ENCODE data around the gene IRF6. TPM values are rescaled to one million over a fixed set of nuclear protein-coding genes. Genes with fewer than 3 reads are reported as not detected.

IRF6 gene
- 0.15 to 0.18 TPM (median 0.18 TPM) in 5 replicates for total RNA-seq (2022; extraction: Qiagen RNA extraction)

GRCh38 chr1:209805875-209806760 is at the start of gene IRF6:
Gene IRF6, minus strand, starts transcription at chr1:209806142. Its CDS starts 4,729 bp downstream, at chr1:209801413.

GRCh38 chr1:209827384-209828262 is 21.7 kb upstream of the IRF6 start, which contains the start of gene UTP25:
Gene UTP25, plus strand, starts transcription at chr1:209827972. Its CDS starts 92 bp downstream, at chr1:209828064.

GRCh38 chr1:209784265-209785169 is 21.4 kb downstream of the IRF6 start, which contains the start of gene C1orf74:
Gene C1orf74, minus strand, starts transcription at chr1:209784559. Its CDS starts 925 bp downstream, at chr1:209783634.

GRCh38 chr1:209755926-209756614 is 49.9 kb downstream of the IRF6 start, which contains the start of gene TRAF3IP3:
Gene TRAF3IP3, plus strand, starts transcription at chr1:209756053. Its CDS starts 3,987 bp downstream, at chr1:209760040.

Other genes starting within 250 kb of the IRF6 start
- gene CAMK1G, start 222.4 kb downstream of the IRF6 start, total RNA-seq (2022; extraction: Qiagen RNA extraction): 0.25 to 0.38 TPM (median 0.28 TPM) in 5 replicates
- 18.6 to 23.5 TPM (median 21.0 TPM) in 5 replicates for gene LAMB3, start 153.7 kb downstream of the IRF6 start, total RNA-seq (2022; extraction: Qiagen RNA extraction)
- 3.8 to 4.6 TPM (median 4.0 TPM) in 5 replicates for gene G0S2, start 130.7 kb downstream of the IRF6 start, total RNA-seq (2022; extraction: Qiagen RNA extraction)
- gene HSD11B1, start 101.3 kb downstream of the IRF6 start, total RNA-seq (2022; extraction: Qiagen RNA extraction): 0.09 to 0.60 TPM (median 0.47 TPM) in 5 replicates
- not detected in 5 replicates for gene TRAF3IP3, start 50.1 kb downstream of the IRF6 start, total RNA-seq (2022; extraction: Qiagen RNA extraction)
- gene C1orf74, start 21.6 kb downstream of the IRF6 start, total RNA-seq (2022; extraction: Qiagen RNA extraction): 1.1 to 1.9 TPM (median 1.6 TPM) in 5 replicates
- gene UTP25, start 21.8 kb upstream of the IRF6 start, total RNA-seq (2022; extraction: Qiagen RNA extraction): 10.3 to 13.0 TPM (median 10.7 TPM) in 5 replicates
- gene SYT14, start 132.1 kb upstream of the IRF6 start, total RNA-seq (2022; extraction: Qiagen RNA extraction): 0.06 to 0.09 TPM (median 0.08 TPM) in 5 replicates

Data from A549 treated with Hydrocortisone at 1 μM for 4 hours (cell line).